CD4-positive, alpha-beta T cell treated with Interleukin-6 for 4 hours (primary cell): ENCODE data around the gene HOXB1.
"Not testable (repeated sequence)": the region's sequence is repeated elsewhere in the genome, so short reads cannot be mapped to it uniquely, and the experiment has no call there.

ENCODE experiments used
- DNase-seq: peaks from one replicate; pipeline ENCODE4 v3.0.0-alpha.2; 2020; ENCODE audit warnings: mixed read lengths

The HOXB1 gene

GRCh38 chr17:48515925-48516900 is 14.6 kb downstream of the HOXB1 start:
- DNase-seq = no peak

GRCh38 chr17:48514477-48514876 is 16.3 kb downstream of the HOXB1 start:
- DNase-seq = no peak

- DNase-seq = no peak
These were observed 16.9 kb downstream of the HOXB1 start for GRCh38 chr17:48513666-48514455.

- peak; percentile 48 for DNase-seq
These were observed 17.7 kb downstream of the HOXB1 start for GRCh38 chr17:48513097-48513496.

GRCh38 chr17:48510761-48511604 is 19.8 kb downstream of the HOXB1 start:
- peak; percentile 66 for DNase-seq

- DNase-seq = no peak
These were observed 20.4 kb downstream of the HOXB1 start for GRCh38 chr17:48510381-48510760.

- not testable (repeated sequence) for DNase-seq
These were observed 21.1 kb downstream of the HOXB1 start for GRCh38 chr17:48509708-48510107.

GRCh38 chr17:48506246-48506645 is 24.6 kb downstream of the HOXB1 start:
- no peak for DNase-seq

- peak; percentile 61 for DNase-seq
These were observed 25.0 kb downstream of the HOXB1 start for GRCh38 chr17:48505788-48506187.

GRCh38 chr17:48504953-48505352 is 25.9 kb downstream of the HOXB1 start:
- no peak for DNase-seq

- DNase-seq = no peak
These were observed 27.1 kb downstream of the HOXB1 start for GRCh38 chr17:48503747-48504146.

GRCh38 chr17:48502901-48503300 is 27.9 kb downstream of the HOXB1 start:
- no peak for DNase-seq

GRCh38 chr17:48502312-48502711 is 28.5 kb downstream of the HOXB1 start:
- no peak for DNase-seq

GRCh38 chr17:48500435-48501426 is 30.1 kb downstream of the HOXB1 start:
- DNase-seq = peak; percentile 20

- no peak for DNase-seq
These were observed 30.9 kb downstream of the HOXB1 start for GRCh38 chr17:48499735-48500434.

- no peak for DNase-seq
These were observed 31.6 kb downstream of the HOXB1 start for GRCh38 chr17:48499248-48499647.

GRCh38 chr17:48498164-48498850 is 32.5 kb downstream of the HOXB1 start:
- no peak for DNase-seq

GRCh38 chr17:48497103-48497502 is 33.7 kb downstream of the HOXB1 start:
- no peak for DNase-seq

GRCh38 chr17:48494335-48494734 is 36.5 kb downstream of the HOXB1 start:
- DNase-seq = no peak
